Measurements from ENCODE around the gene AIF1. TPM values are rescaled to one million over a fixed set of nuclear protein-coding genes. Genes with fewer than 3 reads are reported as not detected.

AIF1 gene
- total RNA-seq, 4 donors from 2014 or later = 6.1 to 112 (median 11.2) TPM

DNA sequence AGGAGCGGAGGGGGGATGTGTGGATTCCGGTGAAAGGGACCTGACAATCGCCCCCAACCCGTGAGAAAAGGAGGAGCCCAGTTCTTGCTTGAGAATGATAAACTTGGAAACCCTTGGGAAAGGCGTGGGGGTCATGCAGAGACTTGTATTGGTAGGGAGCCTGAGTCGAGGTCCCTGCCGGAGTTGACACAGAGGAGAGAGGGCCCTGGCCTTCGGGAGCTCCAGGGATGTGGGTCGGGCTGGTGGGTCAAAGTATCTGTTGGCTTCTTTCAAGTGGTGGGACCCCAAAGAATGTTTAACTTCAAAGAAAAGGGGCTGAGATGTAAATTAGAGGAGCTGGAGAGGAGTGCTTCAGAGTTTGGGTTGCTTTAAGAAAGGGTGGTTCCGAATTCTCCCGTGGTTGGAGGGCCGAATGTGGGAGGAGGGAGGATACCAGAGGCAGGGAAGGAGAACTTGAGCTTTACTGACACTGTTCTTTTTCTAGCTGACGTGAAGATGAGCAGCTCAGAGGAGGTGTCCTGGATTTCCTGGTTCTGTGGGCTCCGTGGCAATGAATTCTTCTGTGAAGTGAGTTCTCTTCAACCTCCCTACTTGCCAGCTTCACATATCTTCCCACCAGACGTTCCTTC, 51.4 kb downstream of the AIF1 start:
- no peaks in the 10 kb centered on the region for H3K27me3 ChIP-seq
- peaks cover 2 to 39% (median 5%) of the 10 kb centered on the region in 4 donors for H3K4me1 ChIP-seq
- DNase-seq = no peak
- peak overlapping the region; percentile 68 to 95 (median 79) for H3K4me3 ChIP-seq
- peak overlapping the region; percentile 92 to 99 (median 95) for H3K27ac ChIP-seq
- peaks cover 0 to 53% (median 0%) of the 10 kb centered on the region in 3 donors for H3K36me3 ChIP-seq
- H3K9me3 ChIP-seq = no peaks in the 10 kb centered on the region
- TF ChIP-seq, protein P1, sequence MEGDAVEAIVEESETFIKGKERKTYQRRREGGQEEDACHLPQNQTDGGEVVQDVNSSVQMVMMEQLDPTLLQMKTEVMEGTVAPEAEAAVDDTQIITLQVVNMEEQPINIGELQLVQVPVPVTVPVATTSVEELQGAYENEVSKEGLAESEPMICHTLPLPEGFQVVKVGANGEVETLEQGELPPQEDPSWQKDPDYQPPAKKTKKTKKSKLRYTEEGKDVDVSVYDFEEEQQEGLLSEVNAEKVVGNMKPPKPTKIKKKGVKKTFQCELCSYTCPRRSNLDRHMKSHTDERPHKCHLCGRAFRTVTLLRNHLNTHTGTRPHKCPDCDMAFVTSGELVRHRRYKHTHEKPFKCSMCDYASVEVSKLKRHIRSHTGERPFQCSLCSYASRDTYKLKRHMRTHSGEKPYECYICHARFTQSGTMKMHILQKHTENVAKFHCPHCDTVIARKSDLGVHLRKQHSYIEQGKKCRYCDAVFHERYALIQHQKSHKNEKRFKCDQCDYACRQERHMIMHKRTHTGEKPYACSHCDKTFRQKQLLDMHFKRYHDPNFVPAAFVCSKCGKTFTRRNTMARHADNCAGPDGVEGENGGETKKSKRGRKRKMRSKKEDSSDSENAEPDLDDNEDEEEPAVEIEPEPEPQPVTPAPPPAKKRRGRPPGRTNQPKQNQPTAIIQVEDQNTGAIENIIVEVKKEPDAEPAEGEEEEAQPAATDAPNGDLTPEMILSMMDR (IDR thresholded peaks at IDR 0.05) = no peak
- no peak for TF ChIP-seq POLR2A (IDR thresholded peaks at IDR 0.05)

Small RNA genes within 50 kb of the gene (small RNA-seq; reads per million reads assigned to genes)
- gene MIR6832 (0 reads per million in 2 donors), gene RF00019 (0 reads per million in 2 donors), gene SNORA38 (9.9 to 24.7 reads per million in 2 donors), gene UQCRHP1 (0 reads per million in 2 donors)

Other genes starting within 250 kb of the AIF1 start
- 10 to 100 TPM; 21.0 to 71.0 (median 29.1) TPM for gene MICA, start 211.6 kb upstream of the AIF1 start, total RNA-seq
- 1 to 10 TPM; 4.7 to 9.9 (median 8.0) TPM for gene MICB, start 117.1 kb upstream of the AIF1 start, total RNA-seq
- gene MCCD1, start 86.3 kb upstream of the AIF1 start, total RNA-seq = not detected
- 1,000 to 10,000 TPM in 1 of 4 donors, 100 to 1,000 TPM in 3; 161 to 1,087 (median 280) TPM for gene DDX39B, start 73.2 kb upstream of the AIF1 start, total RNA-seq
- not detected for gene ATP6V1G2, start 68.6 kb upstream of the AIF1 start, total RNA-seq
- gene NFKBIL1, start 67.6 kb upstream of the AIF1 start, total RNA-seq = 10 to 100 TPM; 20.0 to 34.5 (median 30.1) TPM
- not detected for gene LTA, start 42.9 kb upstream of the AIF1 start, total RNA-seq
- 1 to 10 TPM in 1 of 4 donors, under 1 TPM in 1, not detected in 2; 0.67 to 3.4 TPM for gene TNF, start 39.7 kb upstream of the AIF1 start, total RNA-seq
- gene LTB, start 32.8 kb upstream of the AIF1 start, total RNA-seq = 10 to 100 TPM in 1 of 4 donors, not detected in 3; 14.9 TPM
- gene LST1, start 29.0 kb upstream of the AIF1 start, total RNA-seq = 10 to 100 TPM in 1 of 4 donors, 1 to 10 TPM in 1, not detected in 2; 2.5 to 11.6 TPM
- gene NCR3, start 22.2 kb upstream of the AIF1 start, total RNA-seq = not detected
- 100 to 1,000 TPM in 3 of 4 donors, 10 to 100 TPM in 1; 67.1 to 133 (median 126) TPM for gene PRRC2A, start 5.5 kb downstream of the AIF1 start, total RNA-seq
- 100 to 1,000 TPM; 242 to 421 (median 323) TPM for gene BAG6, start 37.4 kb downstream of the AIF1 start, total RNA-seq
- gene APOM, start 40.7 kb downstream of the AIF1 start, total RNA-seq = 10 to 100 TPM in 3 of 4 donors, not detected in 1; 10.0 to 34.9 (median 10.9) TPM
- gene C6orf47, start 45.5 kb downstream of the AIF1 start, total RNA-seq = 10 to 100 TPM; 26.4 to 46.7 (median 37.2) TPM
- 10 to 100 TPM; 29.4 to 63.5 (median 41.9) TPM for gene GPANK1, start 49.8 kb downstream of the AIF1 start, total RNA-seq
- 100 to 1,000 TPM; 209 to 243 (median 227) TPM for gene CSNK2B, start 50.8 kb downstream of the AIF1 start, total RNA-seq
- gene LY6G5B, start 54.7 kb downstream of the AIF1 start, total RNA-seq = 10 to 100 TPM in 3 of 4 donors, 1 to 10 TPM in 1; 7.2 to 25.6 (median 19.7) TPM
- not detected for gene LY6G5C, start 65.8 kb downstream of the AIF1 start, total RNA-seq
- 10 to 100 TPM; 44.1 to 92.6 (median 63.1) TPM for gene ABHD16A, start 88.1 kb downstream of the AIF1 start, total RNA-seq
- gene LY6G6F, start 91.6 kb downstream of the AIF1 start, total RNA-seq = not detected
- not detected for gene LY6G6D, start 100.1 kb downstream of the AIF1 start, total RNA-seq
- gene LY6G6C, start 106.5 kb downstream of the AIF1 start, total RNA-seq = not detected
- not detected for gene MPIG6B, start 108.1 kb downstream of the AIF1 start, total RNA-seq
- gene DDAH2, start 114.1 kb downstream of the AIF1 start, total RNA-seq = 100 to 1,000 TPM in 1 of 4 donors, 10 to 100 TPM in 3; 25.6 to 136 (median 53.3) TPM
- 100 to 1,000 TPM; 207 to 307 (median 270) TPM for gene CLIC1, start 121.3 kb downstream of the AIF1 start, total RNA-seq
- 10 to 100 TPM; 21.4 to 72.6 (median 46.1) TPM for gene MSH5, start 124.8 kb downstream of the AIF1 start, total RNA-seq
- 10 to 100 TPM in 1 of 4 donors, 1 to 10 TPM in 3; 6.6 to 10.3 (median 9.5) TPM for gene SAPCD1, start 147.4 kb downstream of the AIF1 start, total RNA-seq
- 10 to 100 TPM in 3 of 4 donors, not detected in 1; 16.8 to 26.0 (median 19.7) TPM for gene VWA7, start 162.1 kb downstream of the AIF1 start, total RNA-seq
- gene VARS1, start 180.5 kb downstream of the AIF1 start, total RNA-seq = 10 to 100 TPM; 33.9 to 53.6 (median 44.7) TPM
- 10 to 100 TPM; 11.8 to 42.9 (median 19.1) TPM for gene LSM2, start 191.7 kb downstream of the AIF1 start, total RNA-seq
- gene HSPA1L, start 200.0 kb downstream of the AIF1 start, total RNA-seq = 1 to 10 TPM in 2 of 4 donors, under 1 TPM in 1, not detected in 1; 0.88 to 1.7 (median 1.5) TPM
- gene HSPA1A, start 200.3 kb downstream of the AIF1 start, total RNA-seq = 100 to 1,000 TPM in 1 of 4 donors, 10 to 100 TPM in 3; 38.1 to 123 (median 67.0) TPM
- 100 to 1,000 TPM in 3 of 4 donors, 10 to 100 TPM in 1; 85.7 to 199 (median 146) TPM for gene HSPA1B, start 212.5 kb downstream of the AIF1 start, total RNA-seq
- gene NEU1, start 247.6 kb downstream of the AIF1 start, total RNA-seq = 100 to 1,000 TPM in 1 of 4 donors, 10 to 100 TPM in 3; 11.6 to 100 (median 81.8) TPM